ENCODE data around the gene CRYBG2. TPM values are rescaled to one million over a fixed set of nuclear protein-coding genes. Genes with fewer than 3 reads are reported as not detected.

The CRYBG2 gene
- total and polyA plus RNA-seq, 5 experiments from 2014 or later = 0.07 to 0.75 (median 0.65) TPM; not detected in 1

DNA sequence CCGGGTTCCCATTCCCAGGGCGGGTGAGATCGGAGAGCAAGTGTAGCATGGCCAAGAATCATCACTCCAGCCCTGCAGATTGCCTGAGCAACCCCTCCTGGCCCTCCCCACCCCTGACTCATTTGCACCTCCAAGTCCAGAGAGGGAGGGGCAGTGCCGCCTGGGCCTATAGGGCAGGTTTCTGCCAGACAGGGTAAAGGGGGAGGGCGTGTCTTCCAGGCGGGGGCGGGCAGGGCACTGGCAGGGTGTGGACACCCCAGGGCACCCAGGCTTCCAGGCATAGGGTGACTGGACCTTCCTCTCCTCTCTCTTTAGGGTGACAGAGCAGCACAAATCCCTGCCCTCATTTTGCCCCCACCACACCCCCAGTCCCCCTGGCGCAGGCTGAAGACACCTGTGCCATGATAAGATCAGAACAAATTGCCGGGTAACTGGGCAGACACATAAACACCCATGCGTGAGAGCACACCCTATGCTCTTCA is 3.2 kb upstream of the CRYBG2 start:
- Mint-ChIP-seq H3K27ac (peak overlapping the region in 3 of 10 donors; percentile 6 to 70 (median 37)), H3K9me3 (no peaks in the 10 kb centered on the region), H3K36me3 (no peaks in the 10 kb centered on the region), H3K4me1 (peaks cover 23 to 41% (median 36%) of the 10 kb centered on the region in 4 donors), H3K27me3 (peaks cover 3 to 28% (median 6%) of the 10 kb centered on the region in 5 donors), H3K4me3 (no peak overlapping the region)
- DNase-seq (no peak), ATAC-seq (no peak)
- POLR2A ChIA-PET = interaction anchor here (1.3 kb wide), 1 partner anchor 77 kb away, joined by 4 read pairs; the partner anchor contains the start of gene SH3BGRL3

DNA sequence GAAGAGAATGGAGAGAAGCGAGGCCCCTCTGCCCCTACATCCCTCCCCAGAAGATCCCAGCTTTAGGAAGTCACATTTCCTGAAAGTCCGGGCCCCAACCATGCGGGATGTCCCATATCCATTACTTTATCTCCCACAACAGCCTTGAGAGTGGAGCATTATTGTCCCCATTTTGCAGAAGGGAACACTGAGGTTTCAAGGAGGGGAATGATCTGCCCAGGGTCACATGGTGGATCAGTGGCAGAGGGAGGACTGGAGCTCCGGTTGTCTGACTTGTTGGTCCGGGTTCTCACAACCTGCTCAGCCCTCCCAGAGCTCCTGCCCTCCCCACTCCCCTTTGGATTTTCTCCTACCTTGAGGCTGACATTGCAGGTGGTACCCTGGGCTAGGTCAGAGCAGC is 2.2 kb upstream of the CRYBG2 start:
- no peak for ATAC-seq
- DNase-seq = no peak
- H3K9me3 Mint-ChIP-seq = no peaks in the 10 kb centered on the region
- peaks cover 22 to 36% (median 29%) of the 10 kb centered on the region in 4 donors for H3K4me1 Mint-ChIP-seq
- POLR2A ChIA-PET = no interaction called here
- H3K4me3 Mint-ChIP-seq = no peak overlapping the region
- peaks cover 3 to 18% (median 9%) of the 10 kb centered on the region in 5 donors for H3K27me3 Mint-ChIP-seq
- no peaks in the 10 kb centered on the region for H3K36me3 Mint-ChIP-seq
- H3K27ac Mint-ChIP-seq = peak overlapping the region in 1 of 10 donors; percentile 68

DNA sequence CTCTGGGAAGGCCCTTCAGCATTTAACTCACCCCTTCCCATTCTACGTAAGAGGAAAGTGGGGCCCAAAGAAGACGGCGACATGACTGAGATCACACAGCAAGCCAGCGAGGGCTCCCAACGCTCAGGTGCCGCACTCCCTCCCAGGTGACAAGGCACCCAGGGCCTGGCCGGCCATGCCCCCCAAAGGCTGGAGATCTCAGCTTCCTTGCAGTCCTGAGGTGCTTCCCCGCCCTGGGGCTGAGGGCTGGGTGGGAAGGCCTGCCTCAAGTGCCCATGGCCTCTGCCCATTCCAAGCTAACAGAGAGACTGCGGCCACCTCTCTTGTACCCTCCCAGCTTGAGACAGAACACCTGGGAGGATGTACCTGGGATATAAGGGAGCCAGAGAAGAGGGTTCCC is 1.0 kb upstream of the CRYBG2 start:
- H3K36me3 Mint-ChIP-seq = no peaks in the 10 kb centered on the region
- POLR2A ChIA-PET = no interaction called here
- H3K4me1 Mint-ChIP-seq = peaks cover 14 to 25% (median 18%) of the 10 kb centered on the region in 4 donors
- no peak overlapping the region for H3K4me3 Mint-ChIP-seq
- DNase-seq (no peak), ATAC-seq (no peak)
- H3K27ac Mint-ChIP-seq = no peak overlapping the region
- no peaks in the 10 kb centered on the region for H3K9me3 Mint-ChIP-seq
- H3K27me3 Mint-ChIP-seq = peaks cover 0 to 12% (median 4%) of the 10 kb centered on the region in 5 donors

DNA sequence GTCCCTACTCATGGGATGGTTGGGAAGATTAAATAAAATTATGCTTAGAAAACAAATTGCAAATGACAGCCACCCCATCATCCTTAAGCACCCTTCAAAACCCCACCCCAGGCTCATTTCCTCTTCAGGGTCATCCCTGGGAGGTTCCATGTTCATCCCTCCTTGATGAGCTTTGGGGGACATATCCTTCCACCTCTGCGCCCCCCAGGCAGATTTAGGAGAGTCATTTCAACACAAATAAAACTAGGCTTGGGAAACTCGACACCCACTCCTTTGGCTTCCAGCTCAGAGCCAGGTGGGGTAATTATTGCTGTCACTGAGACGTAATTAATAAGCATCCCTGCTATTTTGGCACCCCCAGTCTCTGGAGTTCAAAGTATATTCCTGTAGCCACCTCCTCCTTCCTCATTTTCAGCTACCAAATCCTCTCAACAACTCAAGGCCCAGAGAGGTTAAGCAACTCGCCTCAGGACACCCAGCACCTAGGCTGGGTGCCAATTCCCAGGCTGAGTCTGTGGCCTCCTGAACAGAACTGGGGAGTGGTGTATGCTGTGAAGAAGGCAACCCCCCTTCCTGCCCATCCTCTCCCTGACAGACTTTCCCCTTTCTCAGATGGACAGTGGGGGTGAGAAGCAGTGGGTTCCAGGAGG is 595 bp downstream of the CRYBG2 start:
- H3K4me1 Mint-ChIP-seq = peaks cover 3 to 8% (median 6%) of the 10 kb centered on the region in 4 donors
- ATAC-seq (no peak), DNase-seq (no peak)
- H3K9me3 Mint-ChIP-seq = no peaks in the 10 kb centered on the region
- no peak overlapping the region for H3K27ac Mint-ChIP-seq
- peaks cover 0 to 12% (median 4%) of the 10 kb centered on the region in 5 donors for H3K27me3 Mint-ChIP-seq
- H3K36me3 Mint-ChIP-seq = no peaks in the 10 kb centered on the region
- H3K4me3 Mint-ChIP-seq = no peak overlapping the region
- POLR2A ChIA-PET = interaction anchor here (1.1 kb wide), 1 partner anchor 72 kb away, joined by 3 read pairs; no protein-coding TSS in a partner anchor

DNA sequence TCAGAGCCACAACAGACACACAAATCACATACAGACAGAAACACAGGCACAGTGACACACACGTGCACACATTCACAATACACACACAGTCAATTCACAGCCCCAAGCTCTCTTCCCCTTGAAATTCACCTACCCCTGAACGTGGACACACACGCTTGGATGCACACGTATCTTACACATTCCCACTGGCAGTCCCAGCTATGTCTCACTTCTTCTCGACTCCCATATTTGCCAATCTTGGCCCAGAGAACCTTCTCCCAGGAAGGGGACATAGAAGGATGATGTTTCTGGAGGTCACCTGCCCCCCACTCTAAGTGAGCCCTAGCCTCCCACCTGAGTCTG is 1.6 kb downstream of the CRYBG2 start:
- H3K36me3 Mint-ChIP-seq = no peaks in the 10 kb centered on the region
- peaks cover 0 to 12% (median 4%) of the 10 kb centered on the region in 5 donors for H3K27me3 Mint-ChIP-seq
- no peak overlapping the region for H3K4me3 Mint-ChIP-seq
- no peak overlapping the region for H3K27ac Mint-ChIP-seq
- H3K9me3 Mint-ChIP-seq = no peaks in the 10 kb centered on the region
- DNase-seq = no peak
- H3K4me1 Mint-ChIP-seq = peaks cover 0 to 7% (median under 1%) of the 10 kb centered on the region in 4 donors
- no peak for ATAC-seq
- POLR2A ChIA-PET = no interaction called here

DNA sequence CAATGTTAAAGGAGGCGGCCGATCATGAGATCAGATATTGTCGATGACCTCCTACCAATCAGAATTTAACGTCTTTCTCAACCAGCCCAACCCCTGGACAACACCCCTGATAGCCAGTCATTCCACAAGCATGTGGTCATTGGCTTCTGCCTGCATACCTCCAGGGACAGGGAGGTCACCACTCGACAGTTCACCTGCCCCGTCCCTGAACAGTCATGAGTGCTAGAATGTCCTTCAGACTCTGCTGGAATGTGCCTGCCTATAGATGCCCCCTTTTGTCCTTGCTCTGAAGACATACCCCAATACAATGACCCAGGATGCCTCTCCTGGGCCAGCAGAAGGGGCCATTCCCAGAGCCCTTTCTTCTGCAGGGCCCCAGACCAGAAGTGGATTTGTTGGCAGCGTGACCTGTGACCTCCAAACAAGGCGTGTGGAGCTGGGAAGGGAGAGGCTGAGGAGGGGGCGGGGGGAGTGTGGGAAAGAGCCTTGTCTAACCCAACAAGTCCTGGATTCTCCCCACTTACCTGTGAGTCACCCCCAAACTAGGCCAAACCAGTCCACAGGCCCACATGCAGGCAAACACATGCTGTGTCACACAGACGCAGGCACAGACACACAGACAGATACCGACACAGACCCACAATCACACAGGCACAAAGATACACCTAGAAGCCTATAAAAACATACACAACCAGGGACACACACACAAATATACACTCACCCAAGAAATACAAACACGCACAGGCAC is 2.2 kb downstream of the CRYBG2 start:
- Mint-ChIP-seq H3K9me3 (no peaks in the 10 kb centered on the region), H3K4me3 (no peak overlapping the region), H3K27me3 (peaks cover 0 to 12% (median 4%) of the 10 kb centered on the region in 5 donors), H3K36me3 (no peaks in the 10 kb centered on the region), H3K4me1 (peaks cover 0 to 7% (median 0%) of the 10 kb centered on the region in 4 donors), H3K27ac (no peak overlapping the region)
- ATAC-seq = no peak
- POLR2A ChIA-PET = no interaction called here
- no peak for DNase-seq

DNA sequence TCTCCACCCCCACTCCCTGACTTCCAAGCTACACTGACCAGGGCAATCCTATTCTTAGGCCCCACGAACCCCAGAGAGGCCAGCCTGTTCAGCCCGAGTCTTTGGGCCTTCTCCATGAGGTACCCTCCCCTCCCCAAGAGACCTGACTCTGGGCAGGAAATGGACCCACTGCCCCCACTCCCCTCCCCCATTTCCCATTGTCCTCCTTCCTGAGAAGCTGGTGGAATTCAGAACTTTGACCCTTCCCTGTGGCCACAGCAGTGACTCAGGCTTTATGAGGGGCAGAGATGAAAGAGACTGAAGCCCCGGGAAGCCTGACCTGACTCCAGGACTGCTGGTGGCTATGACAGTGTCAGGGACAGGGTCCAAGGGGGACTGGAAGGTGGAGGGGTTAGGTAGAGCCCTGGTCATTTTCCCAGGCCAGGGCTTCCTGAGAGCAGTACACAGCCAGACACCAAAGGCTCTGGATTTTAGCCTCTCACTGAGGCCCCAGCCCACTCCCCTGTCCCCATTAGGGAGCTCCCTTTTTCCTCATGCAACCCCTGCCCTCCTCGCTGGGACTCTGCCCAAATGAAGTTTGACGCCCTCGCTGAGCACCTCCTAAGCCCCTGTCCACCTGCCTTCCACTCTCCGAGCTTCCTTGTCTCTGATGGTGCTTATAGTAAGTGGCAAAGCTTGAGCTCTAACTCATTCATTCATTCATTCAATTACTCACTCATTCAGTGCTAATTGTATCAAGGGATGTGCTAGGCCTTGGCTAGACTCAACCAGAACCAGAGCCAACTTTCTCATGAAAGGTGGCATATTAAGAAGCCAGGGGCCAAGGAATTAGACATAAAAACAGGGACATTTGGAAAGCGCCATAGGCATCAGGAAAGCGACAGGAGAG is 3.0 kb downstream of the CRYBG2 start:
- DNase-seq = no peak
- ATAC-seq = no peak
- no peak overlapping the region for H3K27ac Mint-ChIP-seq
- H3K9me3 Mint-ChIP-seq = no peaks in the 10 kb centered on the region
- H3K36me3 Mint-ChIP-seq = no peaks in the 10 kb centered on the region
- peaks cover 0 to 12% (median 4%) of the 10 kb centered on the region in 5 donors for H3K27me3 Mint-ChIP-seq
- H3K4me3 Mint-ChIP-seq = no peak overlapping the region
- peaks cover 0 to 9% (median 0%) of the 10 kb centered on the region in 4 donors for H3K4me1 Mint-ChIP-seq
- POLR2A ChIA-PET = no interaction called here

DNA sequence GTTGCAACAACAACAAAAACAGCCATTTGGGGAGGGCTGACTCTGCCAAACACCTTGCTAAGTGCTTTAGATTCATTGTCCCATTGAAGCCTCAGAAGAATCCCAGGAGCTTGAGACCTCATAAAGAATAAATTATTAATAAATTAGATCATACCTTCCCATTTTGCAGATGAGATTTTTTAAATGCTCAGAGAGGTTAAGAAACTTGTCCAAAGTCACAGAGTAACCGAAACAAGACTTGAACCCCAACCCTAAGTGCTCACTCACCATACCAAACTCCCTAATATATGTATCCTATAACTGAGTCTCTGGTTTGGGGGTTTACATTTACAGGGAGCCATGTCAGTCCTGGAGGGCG is 3.6 kb downstream of the CRYBG2 start:
- POLR2A ChIA-PET = interaction anchor here (1.2 kb wide), 1 partner anchor 27 kb away, joined by 5 read pairs; no protein-coding TSS in a partner anchor
- DNase-seq = no peak
- no peaks in the 10 kb centered on the region for H3K9me3 Mint-ChIP-seq
- H3K27ac Mint-ChIP-seq = no peak overlapping the region
- peaks cover 0 to 7% (median 0%) of the 10 kb centered on the region in 4 donors for H3K4me1 Mint-ChIP-seq
- no peak for ATAC-seq
- H3K36me3 Mint-ChIP-seq = no peaks in the 10 kb centered on the region
- no peak overlapping the region for H3K4me3 Mint-ChIP-seq
- peaks cover 0 to 12% (median 4%) of the 10 kb centered on the region in 5 donors for H3K27me3 Mint-ChIP-seq

DNA sequence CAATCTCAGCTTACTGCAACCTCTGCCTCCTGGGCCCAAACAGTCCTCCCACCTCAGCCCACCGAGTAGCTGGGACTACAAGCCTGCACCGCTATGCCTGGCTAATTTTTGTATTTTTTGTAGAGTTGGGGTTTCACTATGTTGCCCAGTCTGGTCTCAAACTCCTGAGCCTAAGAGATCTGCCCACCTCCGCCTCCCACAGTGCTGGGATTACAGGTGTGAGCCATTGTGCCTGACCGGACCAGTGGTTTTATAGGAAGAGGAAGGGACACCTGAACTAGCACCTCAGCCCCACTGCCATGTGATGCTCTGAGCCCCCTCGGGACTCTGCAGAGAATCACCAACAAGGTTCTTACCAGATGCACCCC is 4.1 kb downstream of the CRYBG2 start:
- Mint-ChIP-seq H3K4me1 (peaks cover 0 to 7% (median 0%) of the 10 kb centered on the region in 4 donors), H3K36me3 (no peaks in the 10 kb centered on the region), H3K27ac (no peak overlapping the region), H3K4me3 (no peak overlapping the region), H3K9me3 (no peaks in the 10 kb centered on the region), H3K27me3 (peaks cover 0 to 12% (median 4%) of the 10 kb centered on the region in 5 donors)
- no peak for DNase-seq
- no peak for ATAC-seq
- POLR2A ChIA-PET = interaction anchor here (1.2 kb wide), 1 partner anchor 27 kb away, joined by 5 read pairs; no protein-coding TSS in a partner anchor

DNA sequence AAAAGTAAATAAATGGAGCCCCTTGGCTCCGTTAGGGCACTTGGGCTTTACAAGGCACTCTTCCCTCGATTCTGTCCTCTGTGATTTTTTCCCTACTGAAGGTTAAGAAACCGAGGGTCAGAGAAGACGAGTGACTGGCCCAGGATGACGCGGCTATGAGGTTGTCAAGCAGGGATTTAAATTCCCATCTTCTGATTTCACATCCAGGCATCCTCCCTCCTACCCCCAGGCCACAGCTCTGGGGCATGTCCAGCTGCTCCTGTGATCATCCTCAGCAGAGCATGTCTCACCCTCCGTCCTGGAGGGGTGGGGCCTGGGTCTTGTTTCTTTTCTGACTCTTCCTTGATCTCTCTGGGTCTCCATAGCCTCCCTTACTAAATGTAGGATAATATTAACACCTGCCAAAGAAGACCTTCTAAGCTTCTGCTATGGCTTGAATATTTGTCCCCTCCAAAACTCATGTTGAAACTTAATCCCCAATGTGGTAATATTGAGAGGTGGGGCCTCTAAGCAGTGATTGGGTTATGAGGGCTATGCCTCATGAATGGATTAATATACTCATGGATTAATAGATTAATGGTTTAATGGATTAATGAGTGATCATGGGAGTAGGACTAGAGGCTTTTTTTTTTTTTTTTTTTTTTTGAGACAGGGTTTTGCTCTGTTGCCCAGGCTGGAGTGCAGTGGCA is 4.6 kb downstream of the CRYBG2 start:
- H3K4me1 Mint-ChIP-seq = peaks cover 0 to 7% (median 0%) of the 10 kb centered on the region in 4 donors
- H3K4me3 Mint-ChIP-seq = no peak overlapping the region
- H3K9me3 Mint-ChIP-seq = no peaks in the 10 kb centered on the region
- H3K27ac Mint-ChIP-seq = no peak overlapping the region
- H3K36me3 Mint-ChIP-seq = no peaks in the 10 kb centered on the region
- no peak for ATAC-seq
- DNase-seq = no peak
- POLR2A ChIA-PET = interaction anchor here (1.2 kb wide), 1 partner anchor 27 kb away, joined by 5 read pairs; no protein-coding TSS in a partner anchor
- H3K27me3 Mint-ChIP-seq = peaks cover 0 to 12% (median 4%) of the 10 kb centered on the region in 5 donors

DNA sequence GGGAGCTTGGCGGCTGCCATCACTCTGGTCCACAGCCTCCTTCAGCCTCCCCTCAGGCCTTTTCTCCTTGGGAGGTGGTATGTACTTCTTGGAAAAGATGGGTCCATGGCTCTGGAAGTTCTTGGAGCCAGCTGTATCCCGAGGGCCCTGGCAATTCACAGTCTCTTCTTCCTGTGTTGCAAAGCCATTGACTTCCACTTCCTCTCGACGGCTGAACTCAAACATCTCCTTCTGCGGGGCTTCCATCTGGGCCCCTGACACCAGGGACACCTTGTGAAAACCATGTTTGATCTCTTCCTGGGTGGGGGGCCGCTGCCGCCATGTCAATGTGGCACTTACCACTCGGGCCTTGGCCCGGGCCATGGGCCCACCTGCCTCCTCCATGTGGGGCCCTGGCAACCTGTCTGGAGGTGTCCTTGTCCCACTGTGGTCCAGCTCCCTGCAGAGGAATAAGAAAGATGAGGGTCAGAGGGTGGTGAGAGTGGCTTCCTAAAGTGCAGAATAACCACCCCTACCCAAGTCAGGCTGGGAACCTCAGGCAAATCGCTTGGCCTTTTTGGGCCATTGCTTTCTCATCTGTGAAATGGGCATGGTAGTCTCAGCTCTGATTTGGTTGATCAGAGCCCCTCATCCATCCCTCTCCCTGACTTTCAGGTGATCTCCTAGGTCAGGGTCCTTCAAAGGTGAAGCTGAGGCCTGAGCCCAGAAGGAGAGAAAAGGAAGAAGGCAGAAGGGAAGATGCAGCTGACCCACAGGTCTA is 7.5 kb downstream of the CRYBG2 start:
- H3K9me3 Mint-ChIP-seq = no peaks in the 10 kb centered on the region
- peak overlapping the region in 1 of 10 donors; percentile 43 for H3K27ac Mint-ChIP-seq
- DNase-seq = no peak

More for the DNA sequence above, 7.5 kb downstream of the CRYBG2 start:
- POLR2A ChIA-PET = interaction anchor here (0.7 to 1.3 kb wide), 3 partner anchors 15 to 239 kb away, joined by 3 to 5 read pairs (median 3); no protein-coding TSS in a partner anchor
- ATAC-seq = no peak
- Mint-ChIP-seq H3K4me3 (no peak overlapping the region), H3K27me3 (peaks cover 0 to 3% (median 0%) of the 10 kb centered on the region in 5 donors), H3K4me1 (peaks cover 0 to 2% (median 0%) of the 10 kb centered on the region in 4 donors), H3K36me3 (no peaks in the 10 kb centered on the region)

Measured in naive thymus-derived CD8-positive, alpha-beta T cell (primary cell).